ENCODE data around the gene IL4. TPM values are rescaled to one million over a fixed set of nuclear protein-coding genes. Genes with fewer than 3 reads are reported as not detected.

The IL4 gene
- total RNA-seq, 1 donor from 2014 or later, result not detected

- H3K4me1 ChIP-seq, result no peaks in the 10 kb centered on the region
- H3K27me3 ChIP-seq (ENCODE audit: low read depth), result no peaks in the 10 kb centered on the region
- H3K9me3 ChIP-seq, result no peaks in the 10 kb centered on the region
- H3K27ac ChIP-seq, result no peak overlapping the region
- H3K36me3 ChIP-seq, result no peaks in the 10 kb centered on the region
- intact Hi-C loops (cut with DNase I), result no loop called here
- DNase-seq, result no peak
- H3K4me3 ChIP-seq, result no peak overlapping the region
- TF ChIP-seq CTCF (IDR thresholded peaks at IDR 0.05), result no peak
- no peak for ATAC-seq
Measured at GRCh38 chr5:132663771-132664695, 9.8 kb upstream of the IL4 start.

- Histone ChIP-seq H3K27ac (no peak overlapping the region), H3K36me3 (no peaks in the 10 kb centered on the region), H3K9me3 (no peaks in the 10 kb centered on the region), H3K4me3 (no peak overlapping the region), H3K4me1 (no peaks in the 10 kb centered on the region), H3K27me3 (ENCODE audit: low read depth) (no peaks in the 10 kb centered on the region)
- no peak for DNase-seq
- ATAC-seq, result no peak
- TF ChIP-seq CTCF (IDR thresholded peaks at IDR 0.05), result no peak
- intact Hi-C loops (cut with DNase I), result no loop called here
Measured at GRCh38 chr5:132664696-132665209, 9.0 kb upstream of the IL4 start.

GRCh38 chr5:132665574-132666080 is 8.2 kb upstream of the IL4 start:
- H3K27ac ChIP-seq, result no peak overlapping the region
- H3K36me3 ChIP-seq, result no peaks in the 10 kb centered on the region
- no peaks in the 10 kb centered on the region for H3K27me3 ChIP-seq (ENCODE audit: low read depth)
- no peaks in the 10 kb centered on the region for H3K4me1 ChIP-seq
- H3K4me3 ChIP-seq, result no peak overlapping the region
- intact Hi-C loops (cut with DNase I), result no loop called here
- no peak for TF ChIP-seq CTCF (IDR thresholded peaks at IDR 0.05)
- DNase-seq (no peak), ATAC-seq (no peak)
- H3K9me3 ChIP-seq, result no peaks in the 10 kb centered on the region

GRCh38 chr5:132666310-132667123 is 7.3 kb upstream of the IL4 start:
- Histone ChIP-seq H3K27me3 (ENCODE audit: low read depth) (no peaks in the 10 kb centered on the region), H3K4me1 (no peaks in the 10 kb centered on the region), H3K9me3 (no peaks in the 10 kb centered on the region), H3K36me3 (no peaks in the 10 kb centered on the region), H3K4me3 (no peak overlapping the region), H3K27ac (no peak overlapping the region)
- ATAC-seq (no peak), DNase-seq (no peak)
- intact Hi-C loops (cut with DNase I), result no loop called here
- TF ChIP-seq CTCF (IDR thresholded peaks at IDR 0.05), result no peak

- intact Hi-C loops (cut with DNase I), result no loop called here
- no peaks in the 10 kb centered on the region for H3K4me1 ChIP-seq
- TF ChIP-seq CTCF (IDR thresholded peaks at IDR 0.05), result no peak
- no peak overlapping the region for H3K4me3 ChIP-seq
- ATAC-seq, result no peak
- H3K9me3 ChIP-seq, result no peaks in the 10 kb centered on the region
- no peaks in the 10 kb centered on the region for H3K27me3 ChIP-seq (ENCODE audit: low read depth)
- no peaks in the 10 kb centered on the region for H3K36me3 ChIP-seq
- H3K27ac ChIP-seq, result no peak overlapping the region
- no peak for DNase-seq
Measured at GRCh38 chr5:132667309-132667708, 6.5 kb upstream of the IL4 start.

All from lower lobe of right lung (tissue), 2 donors.